BLaER1 (cell line): ENCODE results near the gene SCNN1B.
"Not testable (repeated sequence)": the region's sequence is repeated elsewhere in the genome, so short reads cannot be mapped to it uniquely, and the experiment has no call there.

Experiments
- H3K27ac ChIP-seq: shearing (Covaris generic); formaldehyde crosslinking; 2 replicates; pipeline ENCODE4 v1.8.1; 2022
- H3K27me3 ChIP-seq: shearing (Covaris generic); formaldehyde crosslinking; 2 replicates; pipeline ENCODE4 v1.8.1; 2022
- H3K36me3 ChIP-seq: shearing (Covaris generic); formaldehyde crosslinking; 2 replicates; pipeline ENCODE4 v1.8.1; 2022
- H3K4me1 ChIP-seq: shearing (Covaris generic); formaldehyde crosslinking; 2 replicates; pipeline ENCODE4 v1.8.1; 2022
- H3K4me2 ChIP-seq: shearing (Covaris generic); formaldehyde crosslinking; 2 replicates; pipeline ENCODE4 v1.8.1; 2022
- H3K4me3 ChIP-seq: shearing (Covaris generic); formaldehyde crosslinking; 2 replicates; pipeline ENCODE4 v1.8.1; 2022
- H3K9ac ChIP-seq: shearing (Covaris generic); formaldehyde crosslinking; 2 replicates; pipeline ENCODE4 v1.8.1; 2022
- H3K9me3 ChIP-seq: shearing (Covaris generic); formaldehyde crosslinking; 2 replicates; pipeline ENCODE4 v1.8.1; 2022
- H4K20me1 ChIP-seq: shearing (Covaris generic); formaldehyde crosslinking; 2 replicates; pipeline ENCODE4 v1.8.1; 2022
- Cebpa-rat ChIP-seq: shearing (Covaris generic); IDR thresholded peaks from 2 replicates; pipeline ENCODE4 v1.8.1; 2022

The SCNN1B gene

DNA sequence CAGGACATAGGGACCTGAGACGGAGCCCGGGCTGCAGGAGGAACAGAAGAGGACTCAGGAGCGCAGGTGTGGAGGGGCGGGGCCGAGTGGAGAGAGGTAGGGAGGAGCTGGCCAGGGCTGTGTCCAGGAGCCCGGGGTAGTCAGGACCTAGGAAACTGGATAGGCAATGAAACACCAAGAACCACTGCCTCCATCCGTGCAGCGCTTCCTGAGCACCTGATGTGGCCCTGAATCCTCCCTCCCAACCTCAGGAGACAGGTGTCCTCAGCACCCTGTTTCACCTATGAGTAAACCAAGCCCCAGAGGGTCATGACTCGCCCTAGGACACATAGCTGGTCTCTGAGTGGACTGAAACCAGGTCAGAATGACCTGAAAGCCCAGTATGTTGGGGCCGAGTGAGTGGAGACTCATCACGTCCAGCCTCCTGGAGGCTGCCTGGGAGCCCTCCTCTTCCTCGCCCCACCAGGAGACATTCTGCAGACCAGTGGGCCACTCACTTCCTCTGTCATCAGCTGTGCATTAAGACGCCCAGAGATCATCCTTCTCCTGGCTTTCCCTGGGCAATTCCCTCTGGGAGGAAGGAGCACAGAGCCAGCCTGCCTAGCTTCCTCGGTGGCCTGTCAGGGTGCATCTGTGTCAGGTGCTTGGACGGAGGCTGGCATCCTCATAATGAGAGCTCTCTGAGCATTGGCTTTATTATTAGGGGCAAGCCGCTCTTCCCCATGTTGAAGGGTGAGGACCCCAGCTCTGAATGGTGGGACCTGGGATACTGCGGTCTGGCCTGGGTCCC lies 72.8 kb downstream of the SCNN1B start:
- Histone ChIP-seq H3K4me1 (no peaks in the 10 kb centered on the region), H3K27ac (no peak overlapping the region), H4K20me1 (no peaks in the 10 kb centered on the region), H3K4me3 (no peak overlapping the region), H3K4me2 (no peak overlapping the region), H3K9me3 (no peaks in the 10 kb centered on the region), H3K9ac (no peak overlapping the region), H3K36me3 (no peaks in the 10 kb centered on the region), H3K27me3 (no peaks in the 10 kb centered on the region)
- TF ChIP-seq Cebpa-rat = no peak

DNA sequence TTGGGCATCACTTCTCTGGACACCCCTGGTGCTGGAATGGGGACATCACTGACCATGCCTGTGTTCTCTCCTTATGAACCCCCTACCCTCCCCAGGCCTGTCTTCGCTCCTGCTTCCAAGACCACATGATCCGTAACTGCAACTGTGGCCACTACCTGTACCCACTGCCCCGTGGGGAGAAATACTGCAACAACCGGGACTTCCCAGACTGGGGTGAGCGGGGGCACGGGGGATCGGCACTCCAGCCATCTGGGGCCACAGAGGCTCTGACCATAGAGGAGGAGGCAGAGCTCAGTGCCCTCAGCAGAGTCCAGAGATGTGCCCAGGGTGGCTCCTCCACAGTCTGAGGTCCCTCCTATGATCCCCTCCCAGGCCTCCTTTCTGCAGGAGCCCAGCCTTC lies 73.5 kb downstream of the SCNN1B start:
- H3K4me2 ChIP-seq = no peak overlapping the region
- H3K4me1 ChIP-seq = no peaks in the 10 kb centered on the region
- no peak overlapping the region for H3K9ac ChIP-seq
- no peak overlapping the region for H3K27ac ChIP-seq
- H4K20me1 ChIP-seq = no peaks in the 10 kb centered on the region
- no peak for TF ChIP-seq Cebpa-rat
- no peaks in the 10 kb centered on the region for H3K9me3 ChIP-seq
- no peak overlapping the region for H3K4me3 ChIP-seq
- no peaks in the 10 kb centered on the region for H3K36me3 ChIP-seq
- no peaks in the 10 kb centered on the region for H3K27me3 ChIP-seq

DNA sequence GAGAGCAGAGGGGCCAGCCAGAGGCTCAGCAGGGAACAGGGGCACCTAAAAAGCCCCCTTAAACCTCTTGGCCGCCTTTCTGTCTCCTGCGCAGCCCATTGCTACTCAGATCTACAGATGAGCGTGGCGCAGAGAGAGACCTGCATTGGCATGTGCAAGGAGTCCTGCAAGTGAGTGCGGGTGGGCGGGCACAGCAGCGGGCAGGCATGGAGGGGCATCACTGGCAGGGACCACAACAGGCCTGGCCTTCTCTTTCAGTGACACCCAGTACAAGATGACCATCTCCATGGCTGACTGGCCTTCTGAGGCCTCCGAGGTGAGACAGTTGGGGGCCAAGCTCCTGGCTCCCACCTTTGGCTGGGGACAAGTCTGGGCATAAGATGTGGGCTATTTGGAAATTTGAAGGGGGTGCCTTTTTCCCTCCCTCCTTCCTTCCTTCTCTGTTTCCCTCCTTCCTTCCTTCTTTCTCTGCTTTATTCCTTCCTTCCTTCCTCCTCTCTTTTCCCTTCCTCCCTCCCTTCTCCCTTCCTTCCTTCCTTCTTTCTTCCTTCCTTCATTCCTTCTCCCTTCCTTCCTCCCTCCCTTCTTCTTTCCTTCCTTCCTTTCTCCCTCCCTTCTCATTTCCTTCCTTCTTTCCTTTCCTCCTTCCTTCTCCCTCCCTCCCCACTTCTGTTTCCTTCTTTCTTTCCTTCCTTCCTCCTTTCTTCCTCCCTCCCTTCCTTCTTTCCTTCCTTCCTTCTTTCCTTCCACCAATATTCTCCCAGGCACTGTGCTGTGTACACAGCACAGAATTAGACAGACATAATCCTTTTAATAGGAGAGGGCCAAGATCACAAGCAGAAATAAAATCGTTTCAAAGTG lies 75.2 kb downstream of the SCNN1B start:
- H3K4me2 ChIP-seq = no peak overlapping the region
- no peaks in the 10 kb centered on the region for H3K36me3 ChIP-seq
- H3K27me3 ChIP-seq = no peaks in the 10 kb centered on the region
- H3K4me3 ChIP-seq = no peak overlapping the region
- no peaks in the 10 kb centered on the region for H3K4me1 ChIP-seq
- no peaks in the 10 kb centered on the region for H3K9me3 ChIP-seq
- TF ChIP-seq Cebpa-rat = no peak
- H3K27ac ChIP-seq = no peak overlapping the region
- H4K20me1 ChIP-seq = no peaks in the 10 kb centered on the region
- no peak overlapping the region for H3K9ac ChIP-seq

DNA sequence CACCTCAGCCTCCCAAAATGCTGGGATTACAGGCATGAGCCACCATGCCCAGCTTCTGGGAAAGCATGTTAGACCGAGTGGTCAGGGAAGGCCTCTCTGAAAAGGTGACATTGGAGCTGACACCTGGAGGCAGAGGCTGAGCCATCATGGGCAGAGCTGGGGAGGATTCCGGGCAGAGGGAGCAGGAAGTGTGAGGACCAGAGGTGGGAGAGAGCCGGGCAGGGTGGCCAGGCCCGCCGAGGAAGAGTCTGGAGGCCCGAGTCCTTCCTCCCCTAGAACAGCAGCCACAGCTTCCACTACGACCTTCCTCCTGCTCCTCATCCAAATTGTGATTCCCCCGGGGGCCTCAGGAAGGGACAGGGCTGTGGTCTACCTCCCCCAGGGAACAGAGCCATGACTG lies 76.2 kb downstream of the SCNN1B start:
- no peak overlapping the region for H3K9ac ChIP-seq
- no peaks in the 10 kb centered on the region for H3K36me3 ChIP-seq
- no peak overlapping the region for H3K4me3 ChIP-seq
- H3K27me3 ChIP-seq = no peaks in the 10 kb centered on the region
- H3K27ac ChIP-seq = no peak overlapping the region
- H3K4me2 ChIP-seq = no peak overlapping the region
- no peaks in the 10 kb centered on the region for H4K20me1 ChIP-seq
- H3K4me1 ChIP-seq = no peaks in the 10 kb centered on the region
- H3K9me3 ChIP-seq = no peaks in the 10 kb centered on the region
- TF ChIP-seq Cebpa-rat = no peak

DNA sequence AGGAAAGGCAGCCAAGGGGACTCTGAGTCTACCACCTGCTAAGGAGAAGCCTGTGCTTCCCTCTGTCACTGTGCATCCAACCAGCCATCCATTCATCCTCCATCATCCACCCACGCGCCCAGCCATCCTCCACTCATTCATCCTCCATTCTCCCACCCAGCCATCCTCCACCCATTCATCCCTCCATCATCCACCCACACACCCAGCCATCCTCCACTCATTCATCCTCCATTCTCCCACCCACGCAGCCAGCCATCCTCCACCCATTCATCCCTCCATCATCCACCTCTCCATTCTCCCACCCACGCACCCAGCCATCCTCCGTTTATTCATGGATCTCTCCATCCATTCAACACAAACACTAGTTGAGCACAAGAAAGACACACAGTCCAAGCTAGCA lies 76.8 kb downstream of the SCNN1B start:
- Histone ChIP-seq H3K27me3 (no peaks in the 10 kb centered on the region), H3K4me3 (no peak overlapping the region), H3K9ac (no peak overlapping the region), H3K4me2 (no peak overlapping the region), H4K20me1 (no peaks in the 10 kb centered on the region), H3K36me3 (no peaks in the 10 kb centered on the region), H3K4me1 (no peaks in the 10 kb centered on the region), H3K9me3 (no peaks in the 10 kb centered on the region), H3K27ac (no peak overlapping the region)
- no peak for TF ChIP-seq Cebpa-rat

DNA sequence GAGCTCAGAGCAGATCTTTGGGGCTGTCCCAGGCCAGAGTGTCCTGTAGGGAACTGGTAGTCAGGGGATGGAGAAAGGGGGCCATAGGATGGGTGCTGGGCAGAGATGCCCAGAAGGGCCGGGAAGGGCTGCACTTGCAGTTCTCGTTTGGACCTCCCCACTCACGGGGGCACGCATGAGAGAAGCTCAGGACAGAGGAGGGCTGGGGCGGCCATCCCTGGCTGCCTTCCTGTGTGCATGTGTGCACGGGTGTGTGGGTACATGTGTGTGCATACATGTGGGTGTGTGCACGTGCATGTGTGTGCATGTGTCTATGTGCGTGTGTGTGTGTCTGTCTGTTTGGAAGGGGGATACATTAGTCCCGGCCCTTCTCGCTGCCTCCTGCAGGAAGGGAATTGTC lies 77.6 kb downstream of the SCNN1B start:
- Histone ChIP-seq H3K9ac (no peak overlapping the region), H3K9me3 (no peaks in the 10 kb centered on the region), H3K36me3 (no peaks in the 10 kb centered on the region), H3K4me2 (no peak overlapping the region), H3K4me1 (no peaks in the 10 kb centered on the region), H3K4me3 (no peak overlapping the region), H4K20me1 (no peaks in the 10 kb centered on the region), H3K27me3 (no peaks in the 10 kb centered on the region), H3K27ac (no peak overlapping the region)
- no peak for TF ChIP-seq Cebpa-rat

DNA sequence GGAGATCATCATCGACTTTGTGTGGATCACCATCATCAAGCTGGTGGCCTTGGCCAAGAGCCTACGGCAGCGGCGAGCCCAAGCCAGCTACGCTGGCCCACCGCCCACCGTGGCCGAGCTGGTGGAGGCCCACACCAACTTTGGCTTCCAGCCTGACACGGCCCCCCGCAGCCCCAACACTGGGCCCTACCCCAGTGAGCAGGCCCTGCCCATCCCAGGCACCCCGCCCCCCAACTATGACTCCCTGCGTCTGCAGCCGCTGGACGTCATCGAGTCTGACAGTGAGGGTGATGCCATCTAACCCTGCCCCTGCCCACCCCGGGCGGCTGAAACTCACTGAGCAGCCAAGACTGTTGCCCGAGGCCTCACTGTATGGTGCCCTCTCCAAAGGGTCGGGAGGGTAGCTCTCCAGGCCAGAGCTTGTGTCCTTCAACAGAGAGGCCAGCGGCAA lies 78.4 kb downstream of the SCNN1B start:
- no peak for TF ChIP-seq Cebpa-rat
- H4K20me1 ChIP-seq = no peaks in the 10 kb centered on the region
- no peaks in the 10 kb centered on the region for H3K27me3 ChIP-seq
- H3K4me3 ChIP-seq = no peak overlapping the region
- no peaks in the 10 kb centered on the region for H3K9me3 ChIP-seq
- no peak overlapping the region for H3K4me2 ChIP-seq
- H3K4me1 ChIP-seq = no peaks in the 10 kb centered on the region
- no peaks in the 10 kb centered on the region for H3K36me3 ChIP-seq
- no peak overlapping the region for H3K27ac ChIP-seq
- H3K9ac ChIP-seq = no peak overlapping the region

DNA sequence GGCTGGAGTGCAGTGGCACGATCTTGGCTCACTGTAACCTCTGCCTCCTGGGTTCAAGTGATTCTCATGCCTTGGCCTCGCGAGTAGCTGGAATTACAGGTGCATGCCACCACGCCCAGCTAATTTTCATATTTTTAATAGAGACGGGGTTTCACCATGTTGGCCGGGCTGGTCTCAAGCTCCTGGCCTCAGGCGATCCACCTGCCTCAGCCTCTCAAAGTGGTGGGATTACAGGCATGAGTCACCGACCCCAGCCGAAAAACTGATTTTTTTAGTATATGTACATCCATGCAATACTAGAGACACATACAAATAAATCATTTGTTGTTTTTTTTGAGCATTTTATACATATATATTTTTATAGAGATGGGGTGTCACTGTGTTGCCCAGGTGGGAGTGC lies 79.6 kb downstream of the SCNN1B start:
- H3K4me2 ChIP-seq, H3K9me3 ChIP-seq, H4K20me1 ChIP-seq, H3K4me3 ChIP-seq, H3K27me3 ChIP-seq, H3K9ac ChIP-seq, H3K27ac ChIP-seq, H3K4me1 ChIP-seq, H3K36me3 ChIP-seq: not testable (repeated sequence)

DNA sequence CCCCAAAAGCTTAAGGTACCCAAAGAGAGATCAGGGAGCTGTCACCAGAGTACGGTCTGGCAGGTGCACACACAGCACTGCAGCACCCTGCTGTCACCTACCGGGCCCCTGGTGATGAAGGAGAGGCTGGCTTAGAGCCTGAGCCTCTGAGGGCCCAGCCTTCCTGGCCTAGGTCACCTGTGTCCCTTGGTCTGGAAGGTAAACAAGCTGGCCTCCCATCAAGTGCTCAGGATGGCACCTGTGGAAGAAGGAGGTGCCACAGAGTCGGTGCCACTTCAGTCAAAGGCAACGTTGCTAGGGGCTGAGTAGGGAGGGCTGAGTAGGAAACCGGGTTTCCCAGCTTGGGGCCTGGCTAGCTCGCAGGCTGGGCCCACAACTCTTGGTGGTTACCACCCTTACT lies 80.2 kb downstream of the SCNN1B start:
- Histone ChIP-seq H3K9ac (no peak overlapping the region), H3K4me1 (no peaks in the 10 kb centered on the region), H4K20me1 (no peaks in the 10 kb centered on the region), H3K27ac (no peak overlapping the region), H3K4me2 (no peak overlapping the region), H3K36me3 (no peaks in the 10 kb centered on the region), H3K4me3 (no peak overlapping the region), H3K9me3 (no peaks in the 10 kb centered on the region), H3K27me3 (no peaks in the 10 kb centered on the region)
- TF ChIP-seq Cebpa-rat = no peak

DNA sequence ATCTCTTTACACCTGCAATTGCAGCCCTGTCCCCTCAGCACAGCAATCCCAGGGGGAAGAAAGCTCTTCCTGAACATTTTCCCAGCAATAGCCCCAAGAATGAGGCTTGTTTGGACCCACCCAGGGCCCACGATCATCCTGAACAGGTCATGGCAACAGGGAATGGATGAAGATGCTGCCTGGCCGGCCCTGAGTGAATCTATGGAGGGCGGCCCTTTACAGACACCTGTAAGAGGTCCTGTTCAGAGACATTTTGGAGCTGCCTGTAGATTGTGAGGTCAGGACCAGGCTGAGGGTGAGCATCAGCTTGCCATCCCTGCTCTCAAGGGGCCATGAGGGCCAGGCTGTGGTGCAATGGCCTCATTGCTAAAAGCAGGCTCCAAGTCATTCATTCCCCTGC lies 81.8 kb downstream of the SCNN1B start:
- Histone ChIP-seq H3K4me3 (no peak overlapping the region), H3K27me3 (no peaks in the 10 kb centered on the region), H3K9ac (no peak overlapping the region), H3K36me3 (peaks cover 14% of the 10 kb centered on the region), H4K20me1 (no peaks in the 10 kb centered on the region), H3K4me1 (no peaks in the 10 kb centered on the region), H3K4me2 (no peak overlapping the region), H3K9me3 (no peaks in the 10 kb centered on the region), H3K27ac (no peak overlapping the region)
- no peak for TF ChIP-seq Cebpa-rat
